Endodermal cell (in vitro differentiated cells): Measurements from ENCODE around the gene PHF21B. TPM values are rescaled to one million over a fixed set of nuclear protein-coding genes. Genes with fewer than 3 reads are reported as not detected.

Experiments
- DNase-seq: peaks from one replicate; pipeline ENCODE4 v3.0.0-alpha.2; 2017
- H3K27ac ChIP-seq: 2 replicates; pipeline ENCODE4 v1.5.1; 2013; ENCODE audit warnings: mild to moderate bottlenecking, low read depth, low read length, moderate library complexity
- H3K27me3 ChIP-seq: 2 replicates; pipeline ENCODE4 v1.6.1; 2013; ENCODE audit warnings: mild to moderate bottlenecking, low read length, moderate library complexity; ENCODE audit not compliant: insufficient read depth, control insufficient read depth, poor library complexity, severe bottlenecking
- H3K36me3 ChIP-seq: 2 replicates; pipeline ENCODE4 v1.7.0; 2013; ENCODE audit warnings: mild to moderate bottlenecking, low read length, moderate library complexity; ENCODE audit not compliant: control insufficient read depth, insufficient read depth
- H3K4me1 ChIP-seq: one replicate; pipeline ENCODE4 v1.7.0; 2013; ENCODE audit warnings: low read length; ENCODE audit not compliant: control insufficient read depth, insufficient read depth
- H3K4me3 ChIP-seq: 2 replicates; pipeline ENCODE4 v1.5.1; 2013; ENCODE audit warnings: mild to moderate bottlenecking, low read length, moderate library complexity
- H3K9ac ChIP-seq: 2 replicates; pipeline ENCODE4 v1.6.1; 2013; ENCODE audit warnings: mild to moderate bottlenecking, low read length, moderate library complexity; ENCODE audit not compliant: poor library complexity, severe bottlenecking; ENCODE audit errors: extremely low read depth
- H3K9me3 ChIP-seq: 2 replicates; pipeline ENCODE4 v1.6.1; 2013; ENCODE audit warnings: mild to moderate bottlenecking, low read length, moderate library complexity; ENCODE audit not compliant: control insufficient read depth
- H3K27ac Mint-ChIP-seq: 2 replicates; pipeline ENCODE4 v1.8.0; 2020; ENCODE audit warnings: mixed read lengths
- H3K27me3 Mint-ChIP-seq: 2 replicates; pipeline ENCODE4 v1.8.0; 2021; ENCODE audit warnings: mild to moderate bottlenecking, mixed read lengths; ENCODE audit not compliant: insufficient read depth
- H3K36me3 Mint-ChIP-seq: 2 replicates; pipeline ENCODE4 v1.8.0; 2020; ENCODE audit warnings: low read depth, mixed read lengths
- H3K4me1 Mint-ChIP-seq: 2 replicates; pipeline ENCODE4 v1.8.0; 2020; ENCODE audit warnings: mixed read lengths
- H3K4me3 Mint-ChIP-seq: 2 replicates; pipeline ENCODE4 v1.8.0; 2020; ENCODE audit warnings: mild to moderate bottlenecking, moderate library complexity, mixed read lengths
- H3K9me3 Mint-ChIP-seq: 2 replicates; pipeline ENCODE4 v1.8.0; 2020; ENCODE audit warnings: mild to moderate bottlenecking, mixed read lengths
- WGBS, 2 experiments: methylation state at CpG; one replicate each; pipeline versions ENCODE4 v1.1.5 to v1.1.7; 2013; ENCODE audit warnings: missing lambda C conversion rate in 2 of 2, mixed read lengths in 1 of 2; ENCODE audit not compliant: insufficient coverage in 1 of 2, insufficient read length in 1 of 2; 5-methylcytosine and 5-hydroxymethylcytosine counted together
- total RNA-seq, 2 donors: library from RNA; stranded (reverse); fragmentation: NEBNext Ultra II Directional in 1 of 2; extraction: Animal tissue kit (Norgen Biotek cat#: 25700) in 1 of 2; gene quantifications; 2 replicates in 1 of 2; 3 replicates in 1 of 2; pipeline ENCODE4 v1.2.1, GENCODE V29; 2021
- TF ChIP-seq, protein P1 (sequence below): fragments of 200-600 bp; sonication (generic); conservative IDR thresholded peaks from 2 replicates; pipeline ENCODE4 v1.5.0; 2021; ENCODE audit warnings: antibody characterized with exemption, mild to moderate bottlenecking

Gene PHF21B
- total RNA-seq, 2 donors from 2014 or later: 57.5 to 69.2 TPM

GRCh38 chr22:44930711-44931035 lies 79.1 kb downstream of the PHF21B start:
- Histone ChIP-seq H3K9me3 (no peaks in the 10 kb centered on the region), H3K27ac (no peak overlapping the region), H3K4me3 (no peak overlapping the region), H3K36me3 (peaks cover 17% of the 10 kb centered on the region), H3K4me1 (no peaks in the 10 kb centered on the region), H3K27me3 (no peaks in the 10 kb centered on the region), H3K9ac (no peak overlapping the region)
- no peaks in the 10 kb centered on the region for H3K9me3 Mint-ChIP-seq
- 94 to 97% methylated on average over 5 to 8 of the region's 8 CpGs for WGBS, 2 experiments
- TF ChIP-seq, protein P1, sequence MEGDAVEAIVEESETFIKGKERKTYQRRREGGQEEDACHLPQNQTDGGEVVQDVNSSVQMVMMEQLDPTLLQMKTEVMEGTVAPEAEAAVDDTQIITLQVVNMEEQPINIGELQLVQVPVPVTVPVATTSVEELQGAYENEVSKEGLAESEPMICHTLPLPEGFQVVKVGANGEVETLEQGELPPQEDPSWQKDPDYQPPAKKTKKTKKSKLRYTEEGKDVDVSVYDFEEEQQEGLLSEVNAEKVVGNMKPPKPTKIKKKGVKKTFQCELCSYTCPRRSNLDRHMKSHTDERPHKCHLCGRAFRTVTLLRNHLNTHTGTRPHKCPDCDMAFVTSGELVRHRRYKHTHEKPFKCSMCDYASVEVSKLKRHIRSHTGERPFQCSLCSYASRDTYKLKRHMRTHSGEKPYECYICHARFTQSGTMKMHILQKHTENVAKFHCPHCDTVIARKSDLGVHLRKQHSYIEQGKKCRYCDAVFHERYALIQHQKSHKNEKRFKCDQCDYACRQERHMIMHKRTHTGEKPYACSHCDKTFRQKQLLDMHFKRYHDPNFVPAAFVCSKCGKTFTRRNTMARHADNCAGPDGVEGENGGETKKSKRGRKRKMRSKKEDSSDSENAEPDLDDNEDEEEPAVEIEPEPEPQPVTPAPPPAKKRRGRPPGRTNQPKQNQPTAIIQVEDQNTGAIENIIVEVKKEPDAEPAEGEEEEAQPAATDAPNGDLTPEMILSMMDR: no peak
- no peaks in the 10 kb centered on the region for H3K4me1 Mint-ChIP-seq
- no peaks in the 10 kb centered on the region for H3K27me3 Mint-ChIP-seq
- H3K36me3 Mint-ChIP-seq: peaks cover 19% of the 10 kb centered on the region
- no peak for DNase-seq
- no peak overlapping the region for H3K4me3 Mint-ChIP-seq
- H3K27ac Mint-ChIP-seq: no peak overlapping the region

GRCh38 chr22:44930016-44930710 lies 79.6 kb downstream of the PHF21B start:
- TF ChIP-seq, protein P1: no peak
- no peaks in the 10 kb centered on the region for H3K9me3 Mint-ChIP-seq
- no peaks in the 10 kb centered on the region for H3K4me1 Mint-ChIP-seq
- Histone ChIP-seq H3K4me1 (no peaks in the 10 kb centered on the region), H3K9ac (no peak overlapping the region), H3K27me3 (no peaks in the 10 kb centered on the region), H3K4me3 (no peak overlapping the region), H3K27ac (no peak overlapping the region), H3K9me3 (no peaks in the 10 kb centered on the region), H3K36me3 (peaks cover 17% of the 10 kb centered on the region)
- no peak overlapping the region for H3K27ac Mint-ChIP-seq
- WGBS, 2 experiments: 93 to 96% methylated on average over 6 to 13 of the region's 13 CpGs
- no peaks in the 10 kb centered on the region for H3K27me3 Mint-ChIP-seq
- H3K4me3 Mint-ChIP-seq: no peak overlapping the region
- peaks cover 24% of the 10 kb centered on the region for H3K36me3 Mint-ChIP-seq
- DNase-seq: no peak

GRCh38 chr22:44929359-44930015 lies 80.3 kb downstream of the PHF21B start:
- Histone ChIP-seq H3K27ac (no peak overlapping the region), H3K4me3 (no peak overlapping the region), H3K4me1 (no peaks in the 10 kb centered on the region), H3K9me3 (peaks cover 6% of the 10 kb centered on the region), H3K36me3 (peaks cover 17% of the 10 kb centered on the region), H3K27me3 (no peaks in the 10 kb centered on the region), H3K9ac (no peak overlapping the region)
- Mint-ChIP-seq H3K9me3 (no peaks in the 10 kb centered on the region), H3K27me3 (no peaks in the 10 kb centered on the region), H3K27ac (no peak overlapping the region), H3K4me3 (no peak overlapping the region), H3K36me3 (peaks cover 31% of the 10 kb centered on the region), H3K4me1 (no peaks in the 10 kb centered on the region)
- 95 to 97% methylated on average over 17 to 18 of the region's 18 CpGs for WGBS, 2 experiments
- TF ChIP-seq, protein P1: no peak
- DNase-seq: no peak
